DMS 273 (cell line): Measurements from ENCODE around the gene NFIX.

ENCODE experiments used
- DNase-seq: peaks from one replicate; lab custom pipeline; 2025; ENCODE audit not compliant: unreplicated experiment; lab: John Stamatoyannopoulos, UW

The NFIX gene

DNA sequence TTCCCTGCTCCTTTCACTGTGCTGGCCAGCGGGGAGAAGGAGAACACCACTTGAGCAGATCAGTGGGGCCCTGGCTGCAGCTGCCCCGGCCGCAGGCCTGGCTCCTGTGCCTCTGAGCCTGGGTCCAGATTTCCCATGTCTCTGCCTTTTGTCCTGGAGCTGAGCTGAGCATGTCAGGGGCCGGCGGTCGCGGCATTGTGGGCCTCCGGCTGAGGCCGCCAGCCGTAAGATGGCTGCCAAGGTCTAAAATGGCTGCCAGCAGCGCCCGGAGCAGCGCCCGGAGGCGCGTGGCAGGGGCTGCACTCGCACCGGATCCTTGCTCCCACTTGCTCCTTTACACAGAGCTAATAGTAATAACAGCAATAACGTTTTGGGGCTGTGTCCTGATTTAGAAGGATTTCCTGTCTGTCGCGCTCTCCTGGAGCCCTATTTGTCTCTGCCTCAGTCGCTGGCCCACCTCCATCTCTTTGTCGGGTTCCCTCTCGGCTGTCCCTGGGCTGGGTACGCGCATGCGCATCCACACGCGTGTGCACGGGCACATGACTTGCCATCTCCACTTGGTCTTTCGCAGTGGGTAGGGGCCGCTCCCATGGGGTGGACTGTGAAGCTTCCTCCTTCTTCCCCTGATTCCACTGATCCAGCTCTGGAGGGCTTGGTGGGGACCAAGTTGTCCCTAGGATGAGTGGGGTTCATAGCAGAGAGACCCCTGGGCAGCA, 75.3 kb downstream of the NFIX start:
- DNase-seq: no peak

GRCh38 chr19:13071444-13072187, 76.3 kb downstream of the NFIX start:
- DNase-seq: peak; percentile 40

DNA sequence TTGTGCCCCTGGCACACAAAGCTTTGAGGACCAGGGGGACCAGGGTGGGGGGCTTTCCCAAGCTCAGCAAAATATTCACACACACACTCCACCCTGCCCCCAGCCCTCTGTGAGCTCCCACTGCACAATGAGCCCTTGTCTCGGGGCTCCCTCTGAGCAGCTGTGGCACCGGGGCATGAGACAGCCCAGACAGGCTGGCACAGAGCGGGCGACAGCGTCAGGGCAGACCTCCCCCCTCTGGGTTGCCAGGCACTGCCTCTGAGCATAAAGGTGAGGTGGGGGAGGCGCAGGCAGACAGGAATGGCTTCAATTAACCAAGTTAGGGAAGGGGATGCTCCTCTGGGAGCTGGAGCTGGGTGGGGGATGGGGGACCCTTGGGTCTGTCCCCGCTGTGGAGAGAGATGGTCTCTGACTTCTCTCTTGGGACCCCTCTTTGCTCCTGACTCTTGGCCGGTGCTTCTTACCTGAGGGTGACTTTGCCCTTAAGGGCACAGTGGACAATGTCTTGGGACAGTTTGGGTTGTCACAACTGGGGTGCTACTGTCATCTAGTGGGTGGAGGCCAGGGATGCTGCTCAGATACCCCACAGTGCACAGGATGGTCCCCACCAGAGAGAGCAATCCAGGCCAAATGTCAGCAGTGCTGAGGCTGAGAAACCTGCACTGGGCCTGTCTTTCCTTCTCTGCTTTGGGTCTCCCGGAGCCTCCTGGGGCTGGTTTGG, 77.1 kb downstream of the NFIX start:
- DNase-seq: no peak

- DNase-seq: no peak
Observed at GRCh38 chr19:13073263-13073662, 78.0 kb downstream of the NFIX start.

DNA sequence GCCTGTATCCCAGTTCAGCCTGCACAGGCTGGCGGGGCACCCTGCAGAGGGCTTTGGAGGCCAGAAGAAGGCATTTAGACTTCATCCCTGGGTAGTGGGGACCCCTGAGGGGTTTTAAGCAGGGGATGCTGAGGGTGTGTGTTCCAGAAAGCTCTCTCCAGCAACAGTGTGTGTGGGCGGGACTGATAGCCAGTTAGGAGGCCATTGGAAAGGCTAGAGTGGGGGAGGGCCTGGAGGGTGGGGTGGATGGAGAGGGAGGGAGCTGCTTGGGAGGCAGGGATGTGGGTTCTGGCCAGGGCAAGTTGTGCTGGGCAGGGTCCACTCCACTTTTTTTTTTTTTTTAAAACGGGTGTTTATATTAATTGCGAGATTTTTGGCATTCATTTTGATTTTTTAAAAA, 79.1 kb downstream of the NFIX start:
- DNase-seq: no peak

GRCh38 chr19:13076320-13076719, 81.0 kb downstream of the NFIX start:
- no peak for DNase-seq

GRCh38 chr19:13076787-13077186, 81.5 kb downstream of the NFIX start:
- DNase-seq: no peak

DNA sequence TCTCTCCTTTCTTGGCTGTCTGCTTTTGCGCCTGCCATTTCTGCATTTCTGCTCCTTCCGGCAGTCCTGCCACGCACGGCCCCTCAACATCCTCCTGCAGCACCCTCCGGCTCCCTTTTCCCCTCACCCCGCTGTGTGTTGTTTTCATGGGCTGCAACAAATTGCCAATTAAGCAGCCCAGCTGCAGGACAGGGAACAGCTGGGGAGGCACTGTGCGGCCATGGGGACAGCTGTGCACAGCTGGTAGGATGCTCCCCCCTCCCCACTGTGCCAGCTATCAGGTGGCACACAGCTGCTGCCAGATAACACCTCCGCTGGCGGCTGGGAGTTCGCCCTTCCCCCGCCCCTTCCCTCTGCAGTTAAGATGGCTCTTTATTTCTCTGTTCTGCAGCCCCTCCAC, 82.0 kb downstream of the NFIX start:
- peak; percentile 79 for DNase-seq

GRCh38 chr19:13078381-13078780, 83.1 kb downstream of the NFIX start:
- DNase-seq: no peak

- peak; percentile 93 for DNase-seq
Observed at GRCh38 chr19:13078897-13079541, 83.7 kb downstream of the NFIX start.

GRCh38 chr19:13079542-13079986, 84.3 kb downstream of the NFIX start:
- DNase-seq: peak; percentile 81

GRCh38 chr19:13082192-13083007, 87.1 kb downstream of the NFIX start:
- peak; percentile 64 for DNase-seq

DNA sequence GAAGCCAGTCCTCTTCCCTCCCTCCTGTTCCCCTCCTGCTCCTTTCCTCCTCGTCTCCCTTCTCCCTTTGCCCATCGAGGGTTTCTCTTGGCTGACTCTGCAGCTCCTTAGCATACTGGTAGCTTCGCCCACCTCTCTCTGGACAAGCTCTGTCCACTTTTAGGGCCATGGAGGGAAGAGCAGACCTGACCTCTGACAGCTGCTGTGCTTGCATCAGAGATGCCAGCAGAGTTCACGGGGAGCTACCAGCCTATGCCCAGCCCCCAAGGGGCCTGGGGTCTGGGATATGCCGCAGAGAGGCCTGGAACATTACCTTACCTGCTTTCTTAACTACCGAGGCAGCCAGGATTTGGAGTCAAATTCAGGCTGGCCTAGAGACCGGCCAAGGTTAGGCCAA, 87.7 kb downstream of the NFIX start:
- DNase-seq: no peak

DNA sequence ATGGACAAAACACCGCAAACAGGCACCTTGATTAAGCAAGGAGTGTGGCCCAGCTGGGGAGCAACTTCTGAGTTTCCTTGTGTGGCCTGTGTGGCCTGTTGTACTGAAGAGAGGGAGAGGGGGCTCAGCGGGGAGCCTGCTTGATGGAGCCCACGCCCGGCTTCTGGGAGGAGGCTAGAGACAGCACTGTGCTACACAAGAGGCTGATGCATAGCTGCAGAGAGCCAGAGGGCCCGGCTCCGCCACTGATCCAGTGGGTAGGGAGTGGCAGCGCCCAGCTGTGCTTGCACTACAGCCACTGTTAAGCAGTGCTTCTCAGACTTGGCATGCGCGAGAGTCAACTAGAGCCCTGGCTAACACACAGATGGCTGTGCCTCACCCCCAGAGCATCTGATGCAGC, 88.4 kb downstream of the NFIX start:
- DNase-seq: no peak

- no peak for DNase-seq
Observed at GRCh38 chr19:13085666-13086065, 90.4 kb downstream of the NFIX start.

- no peak for DNase-seq
Observed at GRCh38 chr19:13086341-13086740, 91.1 kb downstream of the NFIX start.

GRCh38 chr19:13087295-13087694, 92.0 kb downstream of the NFIX start:
- DNase-seq: no peak

DNA sequence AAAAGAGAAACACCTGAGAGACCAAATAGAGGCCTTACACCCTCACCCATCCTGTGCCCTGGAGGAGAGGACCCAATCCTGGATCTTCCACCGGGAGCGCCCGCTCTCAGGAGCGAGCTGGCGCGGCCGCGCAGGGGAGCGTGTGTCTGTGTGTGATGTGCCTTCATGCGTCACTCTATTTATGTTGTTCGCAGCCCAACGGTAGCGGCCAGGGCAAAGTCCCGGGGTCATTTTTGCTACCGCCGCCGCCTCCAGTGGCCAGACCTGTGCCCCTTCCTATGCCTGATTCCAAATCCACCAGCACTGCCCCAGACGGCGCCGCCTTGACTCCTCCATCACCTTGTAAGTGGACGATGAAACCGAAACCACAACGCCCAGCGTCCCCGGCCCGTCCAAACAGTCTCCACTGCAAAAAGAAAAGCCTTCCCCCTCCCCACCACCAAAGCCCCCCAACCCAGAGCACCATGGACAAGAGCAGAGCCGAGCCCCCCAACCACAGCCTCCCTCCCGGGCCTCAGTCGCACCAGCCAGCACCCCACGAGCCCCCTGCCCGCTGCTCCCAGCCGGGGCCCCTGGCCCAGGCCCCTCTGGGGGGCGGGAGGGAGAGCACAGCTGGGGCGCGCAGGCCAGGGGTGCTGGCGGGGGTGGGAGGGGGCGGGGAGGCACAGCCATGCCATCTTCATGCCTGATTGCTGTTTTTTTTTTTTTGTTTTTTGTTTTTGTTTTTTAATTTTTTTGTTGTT, 92.7 kb downstream of the NFIX start:
- no peak for DNase-seq

DNA sequence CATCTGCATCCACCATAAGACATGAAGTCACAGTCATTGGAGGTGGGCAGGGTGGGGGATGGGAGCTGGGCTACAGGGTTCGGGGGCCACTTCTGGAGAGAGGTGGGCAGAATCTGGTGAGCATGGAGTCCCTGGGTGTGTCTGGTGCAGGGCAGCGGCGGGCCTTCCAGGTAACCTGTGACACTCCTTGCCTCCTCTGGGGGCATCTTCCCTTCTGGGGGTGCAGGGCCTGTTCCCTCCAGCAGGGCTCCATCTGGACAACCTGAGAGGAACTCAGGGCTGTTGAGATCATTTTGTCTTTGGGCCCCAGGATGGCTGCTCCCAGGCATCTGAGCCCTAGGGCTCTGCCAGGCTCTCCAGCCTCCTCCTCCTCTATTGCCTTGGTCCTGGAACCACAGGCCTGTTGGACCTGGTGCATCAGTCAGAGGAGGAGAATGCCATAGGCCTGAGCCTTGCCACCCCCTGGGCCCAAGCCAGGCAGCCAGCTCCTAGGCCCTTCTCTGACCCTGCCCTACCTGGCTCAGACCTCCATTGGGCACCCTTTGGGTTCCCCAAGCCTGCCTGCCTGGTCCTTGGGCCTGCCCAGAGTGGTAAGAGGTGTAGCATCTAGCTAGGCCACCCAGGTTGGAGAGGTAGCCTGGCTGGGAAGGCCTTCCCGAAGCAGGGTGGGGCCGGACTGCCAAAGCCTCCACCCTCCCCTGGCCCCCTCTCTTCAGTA, 94.0 kb downstream of the NFIX start:
- DNase-seq: peak; percentile 78
